ENCODE measurements around the gene PIEZO2. TPM values are rescaled to one million over a fixed set of nuclear protein-coding genes. Genes with fewer than 3 reads are reported as not detected.
A peak's percentile ranks its signal among the peaks of the same experiment; 100 is the strongest.

The PIEZO2 gene
- total and polyA plus RNA-seq, 7 donors = 1.4 to 35.2 (median 25.1) TPM; not detected in 1

DNA sequence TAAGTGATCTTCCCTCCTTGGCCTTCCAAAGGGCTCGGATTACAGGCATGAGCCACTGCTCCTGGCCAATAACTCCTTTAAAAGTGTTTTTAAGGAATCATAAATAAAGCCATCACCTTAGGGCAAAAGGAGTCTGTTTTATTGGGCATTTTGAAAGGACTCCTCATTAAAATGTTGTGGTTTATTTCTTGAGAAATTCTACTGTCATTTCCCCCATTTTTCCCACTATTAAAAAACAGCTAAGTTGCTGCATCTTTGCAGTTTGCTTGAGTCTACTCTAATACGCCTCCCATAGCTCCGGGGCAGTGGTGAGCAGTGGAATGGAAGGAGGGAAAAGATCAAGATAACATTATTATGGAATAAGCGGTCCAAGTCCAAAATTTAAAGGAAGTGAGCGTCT lies 293.2 kb downstream of the PIEZO2 start:
- intact Hi-C loops (cut with DNase I) = loop anchor here (5.0 kb wide), 1 partner anchor 291 kb away; the partner anchor contains the start of gene PIEZO2
- H3K4me3 ChIP-seq = no peak overlapping the region
- DNase-seq = no peak
- no peaks in the 10 kb centered on the region for H3K9me3 ChIP-seq
- no peaks in the 10 kb centered on the region for H3K36me3 ChIP-seq
- no peak overlapping the region for H3K27ac ChIP-seq
- H3K4me1 ChIP-seq = peaks cover 0 to 12% (median 0%) of the 10 kb centered on the region in 4 donors
- no peak for TF ChIP-seq EP300 (IDR thresholded peaks at IDR 0.05)
- no peak for TF ChIP-seq POLR2A (IDR thresholded peaks at IDR 0.05)
- TF ChIP-seq, protein P1, sequence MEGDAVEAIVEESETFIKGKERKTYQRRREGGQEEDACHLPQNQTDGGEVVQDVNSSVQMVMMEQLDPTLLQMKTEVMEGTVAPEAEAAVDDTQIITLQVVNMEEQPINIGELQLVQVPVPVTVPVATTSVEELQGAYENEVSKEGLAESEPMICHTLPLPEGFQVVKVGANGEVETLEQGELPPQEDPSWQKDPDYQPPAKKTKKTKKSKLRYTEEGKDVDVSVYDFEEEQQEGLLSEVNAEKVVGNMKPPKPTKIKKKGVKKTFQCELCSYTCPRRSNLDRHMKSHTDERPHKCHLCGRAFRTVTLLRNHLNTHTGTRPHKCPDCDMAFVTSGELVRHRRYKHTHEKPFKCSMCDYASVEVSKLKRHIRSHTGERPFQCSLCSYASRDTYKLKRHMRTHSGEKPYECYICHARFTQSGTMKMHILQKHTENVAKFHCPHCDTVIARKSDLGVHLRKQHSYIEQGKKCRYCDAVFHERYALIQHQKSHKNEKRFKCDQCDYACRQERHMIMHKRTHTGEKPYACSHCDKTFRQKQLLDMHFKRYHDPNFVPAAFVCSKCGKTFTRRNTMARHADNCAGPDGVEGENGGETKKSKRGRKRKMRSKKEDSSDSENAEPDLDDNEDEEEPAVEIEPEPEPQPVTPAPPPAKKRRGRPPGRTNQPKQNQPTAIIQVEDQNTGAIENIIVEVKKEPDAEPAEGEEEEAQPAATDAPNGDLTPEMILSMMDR (IDR thresholded peaks at IDR 0.05) = no peak
- TF ChIP-seq POLR2AphosphoS5 (IDR thresholded peaks at IDR 0.05) = no peak
- H3K27me3 ChIP-seq = no peaks in the 10 kb centered on the region
- 54 to 87% methylated on average over 5 of the region's 5 CpGs for WGBS, 2 donors

DNA sequence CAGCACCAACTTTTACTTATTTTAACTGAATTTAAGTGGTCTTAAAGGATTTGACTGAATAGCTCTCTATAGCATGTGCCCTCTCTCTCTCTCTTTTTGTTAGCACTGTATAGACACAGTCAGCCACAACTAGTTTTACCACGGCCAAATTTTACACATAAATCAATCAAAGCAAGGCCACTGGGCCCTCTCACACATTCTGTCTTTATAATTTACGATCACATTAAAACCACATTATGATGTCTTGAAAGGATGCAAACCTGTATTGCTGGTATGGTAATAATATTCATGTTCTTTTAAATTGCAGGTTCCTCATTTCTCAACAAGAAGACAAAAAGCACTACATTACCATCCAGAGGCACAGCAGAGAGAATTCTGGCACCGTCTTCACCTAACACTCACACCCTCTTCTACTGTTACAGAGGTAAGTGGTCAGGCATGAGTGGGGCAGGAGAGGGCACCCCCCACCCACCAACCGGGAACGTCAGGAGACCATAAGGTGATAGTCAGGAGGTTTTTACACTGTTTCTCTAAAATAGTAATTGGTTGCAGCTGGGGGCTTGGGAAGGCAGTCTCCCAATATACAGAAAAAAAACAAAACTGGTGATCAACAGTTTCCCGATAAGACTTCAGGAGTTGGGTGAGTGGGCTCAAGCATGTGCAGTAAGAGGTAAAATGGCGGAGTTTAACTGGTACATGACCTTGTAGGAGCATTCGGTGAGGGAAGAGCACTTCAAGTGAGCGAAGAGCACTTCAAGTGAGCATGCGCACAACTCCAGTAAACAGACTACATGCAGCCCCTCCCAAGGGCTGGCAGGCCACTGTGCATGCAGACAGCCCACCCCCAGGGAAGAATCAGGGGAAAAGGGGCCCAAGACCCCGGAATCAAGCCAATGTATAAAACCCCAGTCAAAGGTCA lies 296.7 kb downstream of the PIEZO2 start:
- Histone ChIP-seq H3K27ac (no peak overlapping the region), H3K4me1 (peaks cover 0 to 6% (median 0%) of the 10 kb centered on the region in 4 donors), H3K36me3 (no peaks in the 10 kb centered on the region), H3K9me3 (no peaks in the 10 kb centered on the region), H3K4me3 (no peak overlapping the region), H3K27me3 (no peaks in the 10 kb centered on the region)
- TF ChIP-seq EP300 (IDR thresholded peaks at IDR 0.05) = no peak
- TF ChIP-seq, protein P1 (IDR thresholded peaks at IDR 0.05) = no peak
- no peak for TF ChIP-seq POLR2AphosphoS5 (IDR thresholded peaks at IDR 0.05)
- no peak for TF ChIP-seq POLR2A (IDR thresholded peaks at IDR 0.05)
- DNase-seq = no peak
- 67 to 75% methylated on average over 11 of the region's 11 CpGs for WGBS, 2 donors
- intact Hi-C loops (cut with DNase I) = loop anchor here (5.0 kb wide), 2 partner anchors 190 to 700 kb away; no protein-coding TSS in a partner anchor

DNA sequence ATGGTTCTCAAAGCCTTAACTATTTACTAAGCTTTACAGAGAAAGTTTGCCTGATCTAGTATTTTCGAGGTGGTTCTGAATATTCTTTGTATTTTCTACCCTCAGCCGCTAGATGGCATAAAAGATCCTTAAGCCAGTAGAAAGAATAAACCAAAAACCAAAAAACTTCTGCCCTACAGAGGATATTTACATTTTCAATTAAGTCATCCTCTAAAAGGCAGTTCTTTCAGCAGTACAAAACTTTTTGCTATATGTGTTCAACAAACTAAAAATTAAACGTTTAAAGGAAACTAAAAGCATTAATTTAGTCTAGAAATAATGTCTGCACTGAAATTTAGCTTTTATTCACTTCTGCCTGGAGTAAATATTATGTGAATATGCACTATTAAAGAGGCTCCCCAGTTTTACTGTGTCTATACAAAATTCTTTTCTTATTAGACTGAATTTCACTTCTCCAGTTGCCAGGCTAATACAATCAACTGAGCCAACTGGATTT lies 297.5 kb downstream of the PIEZO2 start:
- Histone ChIP-seq H3K27ac (no peak overlapping the region), H3K27me3 (no peaks in the 10 kb centered on the region), H3K4me3 (no peak overlapping the region), H3K36me3 (no peaks in the 10 kb centered on the region), H3K4me1 (peaks cover 0 to 6% (median 0%) of the 10 kb centered on the region in 4 donors), H3K9me3 (no peaks in the 10 kb centered on the region)
- TF ChIP-seq, protein P1 (IDR thresholded peaks at IDR 0.05) = peak in 3 of 4 experiments; percentile 58 to 78 (median 60)
- no peak for TF ChIP-seq POLR2AphosphoS5 (IDR thresholded peaks at IDR 0.05)
- DNase-seq = no peak
- intact Hi-C loops (cut with DNase I) = loop anchor here (5.0 kb wide), 2 partner anchors 190 to 700 kb away; no protein-coding TSS in a partner anchor
- 0 to 3% methylated on average over 3 of the region's 3 CpGs for WGBS, 2 donors

DNA sequence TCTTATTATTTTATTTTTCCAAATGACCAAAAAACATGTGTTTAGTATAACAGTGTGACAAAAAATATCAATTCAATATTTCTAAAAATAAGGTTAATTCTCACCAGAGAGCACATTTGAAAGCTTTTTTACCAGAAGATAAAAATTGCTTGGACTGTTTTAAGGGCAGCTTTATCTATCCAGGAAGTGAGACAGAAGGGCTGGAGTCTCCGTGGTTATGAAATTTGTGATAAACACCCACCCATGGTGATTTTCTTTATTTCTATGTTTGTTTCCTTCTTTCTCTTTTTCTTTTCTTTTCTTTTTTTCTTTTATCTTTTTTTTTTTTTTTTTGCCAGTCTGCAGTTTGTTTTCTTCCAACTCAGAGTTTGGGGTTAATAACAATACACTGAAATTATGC lies 298.5 kb downstream of the PIEZO2 start:
- Histone ChIP-seq H3K4me3 (no peak overlapping the region), H3K4me1 (peaks cover 0 to 6% (median 0%) of the 10 kb centered on the region in 4 donors), H3K27ac (no peak overlapping the region), H3K36me3 (no peaks in the 10 kb centered on the region), H3K9me3 (no peaks in the 10 kb centered on the region), H3K27me3 (no peaks in the 10 kb centered on the region)
- DNase-seq = no peak
- WGBS, 2 donors = 8 to 30% methylated on average over 1 of the region's 1 CpG
- TF ChIP-seq POLR2A (IDR thresholded peaks at IDR 0.05) (no peak), EP300 (IDR thresholded peaks at IDR 0.05) (no peak), POLR2AphosphoS5 (IDR thresholded peaks at IDR 0.05) (no peak)
- TF ChIP-seq, protein P1 (IDR thresholded peaks at IDR 0.05) = no peak
- intact Hi-C loops (cut with DNase I) = loop anchor here (5.0 kb wide), 2 partner anchors 191 to 701 kb away; no protein-coding TSS in a partner anchor
